ENCODE measurements around the gene CD207.

DNA sequence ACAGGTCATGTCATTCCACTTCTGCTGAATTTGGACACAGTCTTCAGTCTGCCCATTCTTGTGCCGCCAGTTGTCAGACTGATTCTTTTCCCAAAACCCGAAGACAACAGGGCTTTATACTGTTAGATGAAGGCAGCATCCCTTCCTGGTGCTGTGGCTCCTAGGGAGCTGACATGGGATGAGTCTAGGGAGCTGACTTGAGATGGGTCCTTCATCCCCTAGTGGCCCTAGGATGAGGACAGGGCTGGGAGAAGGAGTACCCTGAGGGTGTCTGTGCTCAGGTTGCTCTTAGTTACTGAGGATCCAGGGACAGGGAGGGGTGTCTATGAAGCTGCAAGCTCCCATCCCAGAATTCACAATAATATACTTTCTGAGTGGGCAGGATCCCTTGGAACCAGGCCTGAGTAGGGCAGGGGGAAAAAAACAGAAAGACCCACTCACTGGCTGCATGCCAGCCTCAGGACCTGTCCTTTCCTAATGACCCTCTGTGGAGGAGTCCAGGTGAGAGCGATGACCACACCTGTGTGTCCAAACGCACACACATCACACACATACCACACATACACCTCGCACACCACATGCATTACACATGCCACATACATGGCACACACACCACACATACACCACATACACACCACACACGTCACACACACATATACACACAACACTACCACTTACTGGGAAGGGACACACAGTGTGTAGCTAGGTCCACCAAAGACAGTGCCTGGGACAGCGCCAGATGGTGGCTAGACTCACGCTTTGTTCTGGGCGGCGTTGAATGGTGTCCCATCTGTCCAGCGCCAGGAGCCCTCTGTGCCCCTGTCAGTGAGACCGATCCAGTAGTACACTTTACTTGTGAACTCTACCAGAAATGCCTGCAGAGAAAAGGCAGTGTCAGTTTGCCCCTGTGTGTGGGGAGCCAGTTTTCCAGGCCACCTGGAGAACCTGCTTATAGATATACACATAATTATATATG, 26.3 kb downstream of the CD207 start:
- no peak for TF ChIP-seq CTCF (IDR thresholded peaks at IDR 0.05)
- no peak for TF ChIP-seq POLR2A (IDR thresholded peaks at IDR 0.05)
